GM12878 (cell line): ENCODE measurements around the gene KRT71. TPM values are rescaled to one million over a fixed set of nuclear protein-coding genes. Genes with fewer than 3 reads are reported as not detected.

Experiments
- ATAC-seq: fragments of 200-7000 bp; cut with Tn5 transposase; 3 replicates; pipeline ENCODE4 v1.9.1; 2020; ENCODE audit warnings: mild to moderate bottlenecking, moderate library complexity
- BruUV-seq: library from RNA; stranded (reverse); fragments of 400-500 nt; replicated peaks from 2 replicates; lab custom pipeline; 2021; lab: Mats Ljungman, UMichigan
- CTCF ChIA-PET: fragments of 300-600 bp; sonication (Branson Sonifier 250); formaldehyde crosslinking; extraction: SDS; loops from one replicate; lab custom pipeline; 2021; ENCODE audit warnings: inconsistent platforms; lab: Yijun Ruan, JAX
- POLR2A ChIA-PET: fragments of 350-600 bp; formaldehyde crosslinking; extraction: SDS; loops from one replicate; lab custom pipeline; 2021; ENCODE audit warnings: inconsistent platforms; lab: Charles Lee
- RAD21 ChIA-PET: fragments of 300-600 bp; sonication (Branson Sonifier 250); formaldehyde crosslinking; loops from one replicate; lab custom pipeline; 2023; ENCODE audit warnings: antibody characterized with exemption; ENCODE audit not compliant: unreplicated experiment; lab: Charles Lee
- SMC1A ChIA-PET: fragments of 300-600 bp; sonication (Branson Sonifier 250); formaldehyde crosslinking; loops from one replicate; lab custom pipeline; 2023; ENCODE audit not compliant: unreplicated experiment, uncharacterized antibody; lab: Charles Lee
- DNase-seq: peaks from one replicate; pipeline ENCODE4 v3.0.0-alpha.2; 2011; ENCODE audit warnings: low read depth, low spot score
- FAIRE-seq: peaks from 3 replicates; lab custom pipeline; 2011; peaks lifted over from hg19 to GRCh38; lab: Jason Lieb, UNC
- H2AFZ ChIP-seq: 2 replicates; pipeline ENCODE4 v1.6.0; 2011; ENCODE audit warnings: low read depth, low read length, control low read depth; ENCODE audit not compliant: control insufficient read depth
- H3K27ac ChIP-seq: 2 replicates; pipeline ENCODE4 v1.5.1; 2011; ENCODE audit warnings: control low read depth; ENCODE audit not compliant: control insufficient read depth, insufficient read depth
- H3K27me3 ChIP-seq, 2 experiments: replicated peaks in 1 of 2; 2 replicates each; pipeline versions ENCODE4 v1.6.0 to v1.6.1; 2011; ENCODE audit warnings: low read length in 1 of 2; ENCODE audit not compliant: control insufficient read depth in 2 of 2, insufficient read depth in 2 of 2
- H3K36me3 ChIP-seq, 2 experiments: 2 replicates each; pipeline ENCODE4 v1.5.1; 2011; ENCODE audit warnings: low read length in 1 of 2; ENCODE audit not compliant: control insufficient read depth in 2 of 2, insufficient read depth in 2 of 2
- H3K4me1 ChIP-seq: 2 replicates; pipeline ENCODE4 v1.6.1; 2011; ENCODE audit warnings: mild to moderate bottlenecking, low read length, moderate library complexity, mixed read lengths; ENCODE audit not compliant: control insufficient read depth, insufficient read depth
- H3K4me2 ChIP-seq: 2 replicates; pipeline ENCODE4 v1.6.0; 2011; ENCODE audit warnings: control low read depth; ENCODE audit not compliant: control insufficient read depth, insufficient read depth
- H3K4me3 ChIP-seq: fragments of 200-600 bp; sonication (generic); 2 replicates; pipeline ENCODE4 v1.5.1; 2016
- H3K79me2 ChIP-seq: 2 replicates; pipeline ENCODE4 v1.6.0; 2011; ENCODE audit warnings: low read length; ENCODE audit not compliant: control insufficient read depth, insufficient read depth
- H3K9ac ChIP-seq: 2 replicates; pipeline ENCODE4 v1.8.0; 2011; ENCODE audit warnings: low read length, control low read depth, mixed read lengths; ENCODE audit not compliant: control insufficient read depth, insufficient read depth
- H3K9me3 ChIP-seq: replicated peaks from 3 replicates; pipeline ENCODE4 v1.5.1; 2011; ENCODE audit warnings: mild to moderate bottlenecking, low read length; ENCODE audit not compliant: control insufficient read depth, insufficient read depth
- H4K20me1 ChIP-seq: 2 replicates; pipeline ENCODE4 v1.6.0; 2011; ENCODE audit not compliant: control insufficient read depth, insufficient read depth
- ATF7 ChIP-seq: fragments of 450-650 bp; IDR thresholded peaks from 2 replicates; pipeline ENCODE4 v1.6.1; 2016; ENCODE audit warnings: low read depth, mild to moderate bottlenecking
- CHD2 ChIP-seq: IDR thresholded peaks from 2 replicates; pipeline ENCODE4 v1.6.1; 2011; ENCODE audit warnings: low read depth, low read length, improper control_type of control experiment, borderline replicate concordance
- GABPA ChIP-seq: IDR thresholded peaks from 2 replicates; pipeline ENCODE4 v1.6.1; 2014; ENCODE audit warnings: antibody characterized with exemption, low read depth, mild to moderate bottlenecking, inconsistent platforms
- IKZF1 ChIP-seq: fragments of 450-650 bp; conservative IDR thresholded peaks from 2 replicates; pipeline ENCODE4 v1.6.1; 2017; ENCODE audit warnings: antibody characterized with exemption, mild to moderate bottlenecking
- MEF2B ChIP-seq: fragments of 450-650 bp; IDR thresholded peaks from 2 replicates; pipeline ENCODE4 v1.6.1; 2018; ENCODE audit warnings: mild to moderate bottlenecking, moderate library complexity; ENCODE audit not compliant: partially characterized antibody, poor library complexity, severe bottlenecking
- NFIC ChIP-seq: IDR thresholded peaks from 2 replicates; pipeline ENCODE4 v1.6.1; 2012; ENCODE audit warnings: low read depth, mild to moderate bottlenecking, inconsistent platforms, low read length, moderate library complexity
- PAX5 ChIP-seq: IDR thresholded peaks from 2 replicates; pipeline ENCODE4 v1.6.1; 2011; ENCODE audit warnings: low read depth, low read length, borderline replicate concordance
- RAD21 ChIP-seq: IDR thresholded peaks from 2 replicates; pipeline ENCODE4 v1.6.1; 2011; ENCODE audit warnings: mild to moderate bottlenecking, low read depth, low read length, moderate library complexity; ENCODE audit not compliant: insufficient read depth
- SIN3A ChIP-seq: IDR thresholded peaks from 2 replicates; pipeline ENCODE4 v1.6.1; 2012; ENCODE audit warnings: low read depth, low read length, improper control_type of control experiment
- STAT3 ChIP-seq: IDR thresholded peaks from 2 replicates; pipeline ENCODE4 v1.6.1; 2011; ENCODE audit warnings: low read depth, low read length, improper control_type of control experiment
- SUZ12 ChIP-seq: fragments of 200-600 bp; sonication (generic); IDR thresholded peaks from one replicate; pipeline ENCODE4 v1.6.1; 2018; ENCODE audit warnings: antibody characterized with exemption, mild to moderate bottlenecking; ENCODE audit not compliant: unreplicated experiment
- WRNIP1 ChIP-seq: IDR thresholded peaks from 2 replicates; pipeline ENCODE4 v1.6.1; 2011; ENCODE audit warnings: low read depth, low read length, improper control_type of control experiment, borderline replicate concordance
- YBX1 ChIP-seq: fragments of 450-650 bp; IDR thresholded peaks from 2 replicates; pipeline ENCODE4 v1.6.1; 2016; ENCODE audit warnings: antibody characterized with exemption
- WGBS: methylation state at CpG from one replicate; pipeline ENCODE4 v1.1.6; 2016; ENCODE audit warnings: low lambda C conversion rate; ENCODE audit not compliant: insufficient replicate concordance, insufficient coverage; ENCODE audit errors: missing lambda C conversion rate; 5-methylcytosine and 5-hydroxymethylcytosine counted together
- in situ Hi-C: fragments of 300-500 bp; cut with MboI; formaldehyde crosslinking; loops from 9 replicates; pipeline ENCODE4 v1.14.3; 2018; ENCODE audit warnings: mixed read lengths
- intact Hi-C: fragments of 100-400 bp; cut with micrococcal nuclease; formaldehyde crosslinking; loops from one replicate; pipeline ENCODE4 v1.14.2; 2022; ENCODE audit not compliant: unreplicated experiment
- polyA plus RNA-seq, 11 experiments: library from polyadenylated mRNA; depleted of rRNA in 4 of 11; unstranded in 6 of 11; stranded (reverse) in 5 of 11; fragments of >200 nt; fragmentation: Nextera tagmentation in 4 of 11; fragmentation: Illumina TruSeq in 1 of 11; extraction: Ambion mirVana in 4 of 11; extraction: Trizol in 1 of 11; gene quantifications; 1 replicate in 1 of 11; 2 replicates in 10 of 11; pipeline versions ENCODE4 v1.2.1 to v1.2.3, GENCODE V29; 2011 to 2016; ENCODE audit warnings: inconsistent platforms in 2 of 11, missing spikeins in 2 of 11, low read depth in 1 of 11
- total RNA-seq, 4 experiments: library from RNA; depleted of rRNA in 3 of 4; stranded (reverse); fragments of >200 nt in 3 of 4; fragmentation: Illumina TruSeq in 1 of 4; extraction: Trizol in 1 of 4; gene quantifications; 2 replicates each; pipeline versions ENCODE4 v1.2.1 to v1.2.3, GENCODE V29; 2013 to 2021

The KRT71 gene
- total and polyA plus RNA-seq, 10 of the 15 experiments (the other 5 are each of a cell fraction or from before 2014, with no cell fraction given) = not detected

DNA sequence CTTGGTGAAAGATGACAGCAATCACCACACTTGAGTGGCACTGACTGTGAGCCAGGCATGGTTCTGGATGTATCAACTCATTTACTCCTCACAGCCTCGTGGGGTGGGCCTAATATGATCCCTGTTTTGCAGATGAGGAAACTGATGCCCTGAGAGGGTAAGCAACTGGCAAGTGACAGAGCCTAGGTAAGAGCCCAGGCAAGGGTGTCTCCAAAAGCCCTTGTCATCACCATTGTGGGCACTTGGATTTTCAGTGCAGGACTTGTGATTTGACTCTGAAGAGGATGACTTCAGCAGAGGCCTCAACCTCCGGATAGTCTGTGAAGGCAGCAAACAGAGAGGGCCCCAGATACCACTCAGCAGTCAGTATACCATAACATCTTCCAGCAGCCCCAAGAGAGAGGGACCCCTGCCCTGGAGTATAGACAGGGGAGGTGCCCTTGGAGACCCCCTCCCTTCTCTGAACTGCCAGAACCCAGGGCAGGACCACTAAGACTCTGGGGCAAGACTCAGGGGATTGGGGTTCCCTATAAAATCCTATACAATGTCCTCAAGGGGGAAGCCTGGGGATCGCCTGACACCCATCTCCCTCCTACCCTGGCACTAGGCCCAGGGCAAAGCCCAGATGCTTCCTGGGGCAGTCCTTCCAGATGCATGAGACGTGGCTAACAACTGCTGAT, 25.7 kb downstream of the KRT71 start:
- H3K36me3 ChIP-seq = no peaks in the 10 kb centered on the region
- ChIA-PET RAD21 (no interaction called here), POLR2A (no interaction called here), CTCF (no interaction called here), SMC1A (no interaction called here)
- H3K27me3 ChIP-seq = peaks cover 0 to 8% of the 10 kb centered on the region in 2 experiments; a peak in 3 of 4 replicates
- ATAC-seq (no peak), DNase-seq (no peak), FAIRE-seq (no peak)
- H3K9me3 ChIP-seq = no peaks in the 10 kb centered on the region
- no peaks in the 10 kb centered on the region for H3K4me1 ChIP-seq
- in situ Hi-C loops (no loop called here), intact Hi-C loops (no loop called here)
- no peaks in the 10 kb centered on the region for H3K79me2 ChIP-seq
- WGBS = 10% methylated on average over 4 of the region's 4 CpGs
- no TSS peak for BruUV-seq
- H3K4me2 ChIP-seq = no peak overlapping the region
- H2AFZ ChIP-seq = no peak overlapping the region
- no peak overlapping the region for H3K9ac ChIP-seq
- TF ChIP-seq NFIC (no peak), SIN3A (no peak), ATF7 (no peak), YBX1 (no peak), GABPA (no peak), SUZ12 (no peak), CHD2 (no peak), MEF2B (no peak)
- H4K20me1 ChIP-seq = no peaks in the 10 kb centered on the region
- H3K4me3 ChIP-seq = no peak overlapping the region
- H3K27ac ChIP-seq = no peak overlapping the region

DNA sequence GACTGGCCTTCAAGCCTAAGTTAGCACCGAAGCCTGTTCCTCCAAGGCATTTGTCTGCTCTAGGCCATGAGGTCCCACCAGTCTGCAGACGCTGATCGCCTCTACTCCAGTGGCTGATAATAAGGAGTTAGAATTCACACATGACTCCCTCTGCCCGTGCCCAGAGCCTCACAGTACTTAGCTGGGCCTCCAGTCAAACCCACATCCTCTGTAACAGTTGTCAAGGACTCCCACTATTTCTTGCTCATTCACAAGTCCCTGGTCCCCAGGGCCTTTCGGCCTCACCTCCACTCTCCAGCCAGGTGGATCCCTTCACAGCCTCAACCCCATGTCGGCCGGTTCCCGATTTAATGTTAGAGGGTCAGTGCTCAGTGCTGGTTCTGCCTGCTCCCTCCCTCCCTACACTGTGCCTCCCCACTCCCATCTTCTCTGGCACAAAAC, 26.4 kb downstream of the KRT71 start:
- WGBS = 52% methylated on average over 8 of the region's 8 CpGs
- Histone ChIP-seq H3K9ac (no peak overlapping the region), H2AFZ (no peak overlapping the region), H3K27ac (no peak overlapping the region), H3K9me3 (no peaks in the 10 kb centered on the region), H3K4me2 (no peak overlapping the region), H3K4me1 (no peaks in the 10 kb centered on the region), H3K27me3 (peaks cover 0 to 11% of the 10 kb centered on the region in 2 experiments; a peak in 3 of 4 replicates), H3K4me3 (no peak overlapping the region), H3K36me3 (no peaks in the 10 kb centered on the region), H4K20me1 (no peaks in the 10 kb centered on the region), H3K79me2 (no peaks in the 10 kb centered on the region)
- CTCF ChIA-PET = no interaction called here
- BruUV-seq = no TSS peak
- intact Hi-C loops = no loop called here
- POLR2A ChIA-PET = no interaction called here
- RAD21 ChIA-PET = no interaction called here
- TF ChIP-seq RAD21 = no peak
- no peak for TF ChIP-seq GABPA
- no peak for TF ChIP-seq CHD2
- TF ChIP-seq IKZF1 = no peak
- TF ChIP-seq WRNIP1 = no peak
- no peak for TF ChIP-seq STAT3
- TF ChIP-seq PAX5 = no peak
- no peak for ATAC-seq
- SMC1A ChIA-PET = no interaction called here
- FAIRE-seq = no peak
- in situ Hi-C loops = no loop called here
- no peak for DNase-seq
